ENCODE data around the gene IGSF21.

Gene IGSF21

GRCh38 chr1:18422076-18422777 is 314.6 kb downstream of the IGSF21 start:
- no peak for DNase-seq (ENCODE audit: low spot score)

DNA sequence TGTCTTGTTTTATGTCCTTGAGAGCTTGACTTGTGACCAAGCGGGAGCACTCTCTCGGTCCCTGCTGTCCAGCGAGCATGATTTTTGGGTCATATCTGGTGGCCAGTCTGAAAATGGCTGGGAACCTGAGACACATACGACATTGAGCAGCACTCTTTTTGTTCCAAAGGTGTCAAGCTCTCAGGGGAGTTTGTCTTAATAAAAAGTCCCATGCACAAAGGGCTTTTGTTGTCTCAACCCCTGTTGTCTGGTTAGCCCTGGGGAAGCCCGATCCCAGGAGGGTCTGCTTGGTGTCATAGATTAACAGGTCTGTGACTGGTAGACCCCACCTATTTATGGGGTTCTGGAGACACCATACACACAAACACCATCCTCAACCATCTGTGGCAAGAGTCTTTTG is 315.4 kb downstream of the IGSF21 start:
- DNase-seq (ENCODE audit: low spot score): no peak

GRCh38 chr1:18426580-18426979 is 319.0 kb downstream of the IGSF21 start:
- no peak for DNase-seq (ENCODE audit: low spot score)

Data from GM03348 (cell line).